ENCODE data around the gene MYO7A.

MYO7A gene

DNA sequence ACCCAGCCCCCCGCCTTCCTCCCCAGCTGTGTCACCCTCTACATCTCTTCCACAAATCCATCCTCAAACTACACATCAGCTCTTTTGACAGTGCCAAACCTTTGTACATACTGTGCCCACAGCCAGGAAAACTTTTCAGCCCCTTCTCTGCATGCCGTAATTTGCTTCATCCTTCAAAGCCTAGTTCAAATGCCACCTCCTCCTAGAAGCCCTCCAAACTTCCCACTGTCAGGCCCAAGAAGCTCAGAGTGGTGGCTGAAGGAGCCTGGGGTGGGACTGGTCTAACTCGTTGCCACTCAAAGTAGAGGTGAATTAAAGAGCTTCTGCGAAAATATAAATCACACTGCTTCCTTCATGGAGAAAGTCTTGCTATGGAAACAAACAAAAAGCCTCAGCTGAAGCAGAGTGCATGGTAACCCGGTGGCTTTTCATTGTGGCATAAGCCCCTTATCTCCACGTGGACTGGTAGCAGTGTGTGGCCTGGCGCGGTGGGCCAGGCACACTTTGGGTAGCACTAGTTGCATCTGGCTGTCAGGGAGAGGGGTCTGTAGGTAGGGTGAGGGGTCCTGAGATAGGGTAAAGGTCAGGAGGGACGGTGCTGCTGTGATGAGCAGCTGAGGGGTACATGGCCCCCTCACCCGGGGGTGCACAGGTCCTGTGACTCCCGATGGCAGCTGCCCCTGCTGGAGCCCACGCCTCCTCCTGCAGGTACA, 76.9 kb downstream of the MYO7A start:
- DNase-seq (ENCODE audit: low read depth): no peak
- H3K4me3 ChIP-seq (ENCODE audit: low read depth, low read length): no peak overlapping the region
- TF ChIP-seq, protein P1, sequence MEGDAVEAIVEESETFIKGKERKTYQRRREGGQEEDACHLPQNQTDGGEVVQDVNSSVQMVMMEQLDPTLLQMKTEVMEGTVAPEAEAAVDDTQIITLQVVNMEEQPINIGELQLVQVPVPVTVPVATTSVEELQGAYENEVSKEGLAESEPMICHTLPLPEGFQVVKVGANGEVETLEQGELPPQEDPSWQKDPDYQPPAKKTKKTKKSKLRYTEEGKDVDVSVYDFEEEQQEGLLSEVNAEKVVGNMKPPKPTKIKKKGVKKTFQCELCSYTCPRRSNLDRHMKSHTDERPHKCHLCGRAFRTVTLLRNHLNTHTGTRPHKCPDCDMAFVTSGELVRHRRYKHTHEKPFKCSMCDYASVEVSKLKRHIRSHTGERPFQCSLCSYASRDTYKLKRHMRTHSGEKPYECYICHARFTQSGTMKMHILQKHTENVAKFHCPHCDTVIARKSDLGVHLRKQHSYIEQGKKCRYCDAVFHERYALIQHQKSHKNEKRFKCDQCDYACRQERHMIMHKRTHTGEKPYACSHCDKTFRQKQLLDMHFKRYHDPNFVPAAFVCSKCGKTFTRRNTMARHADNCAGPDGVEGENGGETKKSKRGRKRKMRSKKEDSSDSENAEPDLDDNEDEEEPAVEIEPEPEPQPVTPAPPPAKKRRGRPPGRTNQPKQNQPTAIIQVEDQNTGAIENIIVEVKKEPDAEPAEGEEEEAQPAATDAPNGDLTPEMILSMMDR (IDR thresholded peaks at IDR 0.05; ENCODE audit: insufficient read depth, low read depth, low read length, missing control alignments): no peak

DNA sequence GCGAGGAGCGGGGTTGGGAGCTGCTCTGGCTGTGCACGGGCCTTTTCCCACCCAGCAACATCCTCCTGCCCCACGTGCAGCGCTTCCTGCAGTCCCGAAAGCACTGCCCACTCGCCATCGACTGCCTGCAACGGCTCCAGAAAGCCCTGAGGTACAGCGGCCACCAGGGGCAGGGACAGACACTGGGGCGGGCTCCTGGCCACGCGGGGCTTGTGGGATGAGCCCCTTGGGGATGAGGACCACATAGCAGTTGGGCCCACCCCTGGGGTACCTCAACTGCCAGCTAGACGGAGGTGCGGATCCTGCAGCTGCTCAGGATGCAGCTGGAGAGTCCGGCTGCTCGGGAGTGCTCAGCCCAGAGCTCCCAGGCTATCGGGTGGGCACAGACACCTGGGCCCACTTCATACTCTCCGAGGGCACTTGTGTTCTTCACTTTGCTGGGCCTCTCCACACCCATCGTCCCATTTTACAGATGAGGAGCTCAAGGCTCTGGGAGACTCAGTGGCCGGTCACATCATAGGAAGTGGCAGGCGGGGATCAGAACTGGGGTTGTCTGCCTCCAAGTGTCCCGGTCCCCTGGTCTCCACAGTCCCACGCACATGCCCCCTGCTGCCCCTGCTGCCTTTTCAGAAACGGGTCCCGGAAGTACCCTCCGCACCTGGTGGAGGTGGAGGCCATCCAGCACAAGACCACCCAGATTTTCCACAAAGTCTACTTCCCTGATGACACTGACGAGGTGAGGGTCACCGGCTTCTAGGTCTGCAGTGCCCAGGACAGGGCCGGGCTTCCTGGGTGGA, 77.6 kb downstream of the MYO7A start:
- H3K4me3 ChIP-seq (ENCODE audit: low read depth, low read length): no peak overlapping the region
- TF ChIP-seq, protein P1 (IDR thresholded peaks at IDR 0.05; ENCODE audit: insufficient read depth, low read depth, low read length, missing control alignments): no peak
- DNase-seq (ENCODE audit: low read depth): no peak

DNA sequence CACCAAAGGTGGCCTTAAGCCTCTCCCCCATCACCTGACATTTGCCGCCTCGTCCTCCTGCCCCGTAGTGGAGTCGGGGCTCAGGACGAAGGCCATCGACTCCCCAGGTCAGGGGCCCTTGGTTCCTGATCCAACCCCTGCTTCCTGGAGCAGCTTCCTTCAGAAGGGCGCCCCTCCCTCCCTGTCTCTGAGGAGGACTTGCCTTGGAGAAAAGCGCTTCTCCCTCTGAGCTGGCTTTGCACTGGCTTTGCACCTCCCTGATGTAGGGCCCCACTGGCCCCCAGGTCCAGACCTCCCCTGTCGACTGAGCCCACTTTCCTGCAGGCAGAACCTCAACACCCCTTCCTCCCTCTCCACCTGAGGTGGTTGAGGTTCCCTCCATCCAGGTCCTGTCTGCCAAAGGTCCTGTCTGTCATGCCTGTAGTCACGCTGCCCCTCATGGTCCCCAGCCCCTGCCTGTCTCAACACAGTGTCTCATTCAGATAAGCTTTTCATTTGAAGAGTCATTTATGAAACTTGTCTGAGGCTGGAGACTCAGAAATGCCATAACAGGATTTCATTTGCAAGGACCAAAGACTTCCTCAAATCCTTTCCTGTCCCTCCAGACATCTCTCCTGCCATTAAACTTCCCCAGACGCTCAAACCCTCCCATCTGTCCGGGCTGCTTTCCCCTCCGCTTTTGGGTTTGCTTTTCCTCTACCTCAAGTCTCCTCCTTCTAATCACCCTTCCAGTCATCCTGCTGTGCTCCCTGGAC, 78.4 kb downstream of the MYO7A start:
- H3K4me3 ChIP-seq (ENCODE audit: low read depth, low read length): no peak overlapping the region
- TF ChIP-seq, protein P1 (IDR thresholded peaks at IDR 0.05; ENCODE audit: insufficient read depth, low read depth, low read length, missing control alignments): no peak

DNA sequence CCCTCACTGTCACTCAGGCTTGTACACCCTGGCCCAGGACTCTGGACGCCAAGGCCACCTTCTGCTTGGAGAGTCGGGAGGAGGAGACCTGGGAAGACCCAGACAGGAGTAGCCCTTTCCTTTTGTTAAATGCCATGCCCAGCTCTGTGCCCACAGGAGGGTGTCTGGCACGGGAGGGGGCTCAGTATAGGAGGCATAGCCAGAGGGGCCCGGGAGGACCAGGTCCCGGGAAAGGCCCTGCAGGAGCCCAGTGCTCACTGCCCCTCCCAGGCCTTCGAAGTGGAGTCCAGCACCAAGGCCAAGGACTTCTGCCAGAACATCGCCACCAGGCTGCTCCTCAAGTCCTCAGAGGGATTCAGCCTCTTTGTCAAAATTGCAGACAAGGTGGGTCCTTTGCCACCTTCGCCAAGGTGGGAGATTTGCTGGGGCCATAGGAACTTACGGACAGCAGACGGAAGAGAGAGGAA, 79.0 kb downstream of the MYO7A start:
- no peak overlapping the region for H3K4me3 ChIP-seq (ENCODE audit: low read depth, low read length)
- TF ChIP-seq, protein P1 (IDR thresholded peaks at IDR 0.05; ENCODE audit: insufficient read depth, low read depth, low read length, missing control alignments): no peak
- DNase-seq (ENCODE audit: low read depth): no peak

More for the DNA sequence above, 78.4 kb downstream of the MYO7A start:
- DNase-seq (ENCODE audit: low read depth): no peak

DNA sequence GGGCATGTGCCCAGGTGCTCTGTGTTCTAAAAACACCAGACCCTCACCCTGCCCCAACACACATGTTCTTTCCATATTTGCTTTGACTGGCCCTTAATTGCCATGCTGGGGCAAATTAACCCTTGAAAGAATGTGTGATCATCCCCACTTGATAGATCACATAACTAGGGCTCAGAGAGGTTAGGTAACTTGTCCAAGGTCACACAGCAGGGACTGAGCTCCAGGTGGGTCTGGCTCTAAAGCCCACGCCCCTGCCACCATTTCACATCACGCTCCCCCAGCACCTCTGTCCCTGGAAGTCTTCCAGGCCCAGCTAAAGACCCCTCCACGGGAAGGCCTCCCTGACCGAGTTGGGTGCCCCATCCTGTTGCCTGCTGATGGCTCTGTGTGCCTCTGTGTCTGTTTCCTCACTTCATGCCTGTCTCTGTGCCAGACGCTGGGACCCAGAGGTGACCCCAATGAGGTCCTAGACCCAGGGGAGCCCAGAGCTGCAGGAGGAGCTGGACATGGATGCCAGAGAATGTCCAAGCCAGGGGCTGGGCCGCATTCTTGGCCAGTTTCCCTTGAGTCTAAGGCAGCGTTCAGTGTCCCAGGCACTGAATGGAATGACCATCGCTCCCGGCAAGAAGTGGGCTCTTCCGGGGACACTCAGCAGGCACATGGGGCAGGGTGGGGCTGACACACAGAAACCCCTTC, 79.7 kb downstream of the MYO7A start:
- DNase-seq (ENCODE audit: low read depth): no peak
- TF ChIP-seq, protein P1 (IDR thresholded peaks at IDR 0.05; ENCODE audit: insufficient read depth, low read depth, low read length, missing control alignments): no peak
- no peak overlapping the region for H3K4me3 ChIP-seq (ENCODE audit: low read depth, low read length)

DNA sequence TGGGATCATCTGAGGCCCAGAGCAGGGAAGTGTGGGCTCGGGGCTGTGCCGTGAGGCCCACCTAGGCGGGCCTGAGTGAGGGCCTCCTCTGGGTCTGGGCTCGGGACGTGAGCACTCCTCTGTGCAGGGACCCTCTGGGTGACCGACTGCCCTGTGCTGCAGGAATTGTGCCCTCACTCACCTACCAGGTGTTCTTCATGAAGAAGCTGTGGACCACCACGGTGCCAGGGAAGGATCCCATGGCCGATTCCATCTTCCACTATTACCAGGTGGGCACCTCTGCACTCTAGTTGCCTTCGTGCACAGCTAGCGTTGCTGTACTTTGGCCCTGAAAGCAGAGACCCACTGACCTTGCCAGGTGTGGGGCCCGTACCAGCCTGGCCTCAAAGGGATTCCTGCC, 80.5 kb downstream of the MYO7A start:
- TF ChIP-seq, protein P1 (IDR thresholded peaks at IDR 0.05; ENCODE audit: insufficient read depth, low read depth, low read length, missing control alignments): no peak
- no peak for DNase-seq (ENCODE audit: low read depth)
- H3K4me3 ChIP-seq (ENCODE audit: low read depth, low read length): no peak overlapping the region
